Measurements from ENCODE around the gene FLOT2.
"Not testable (repeated sequence)": the region's sequence is repeated elsewhere in the genome, so short reads cannot be mapped to it uniquely, and the experiment has no call there.

The FLOT2 gene

DNA sequence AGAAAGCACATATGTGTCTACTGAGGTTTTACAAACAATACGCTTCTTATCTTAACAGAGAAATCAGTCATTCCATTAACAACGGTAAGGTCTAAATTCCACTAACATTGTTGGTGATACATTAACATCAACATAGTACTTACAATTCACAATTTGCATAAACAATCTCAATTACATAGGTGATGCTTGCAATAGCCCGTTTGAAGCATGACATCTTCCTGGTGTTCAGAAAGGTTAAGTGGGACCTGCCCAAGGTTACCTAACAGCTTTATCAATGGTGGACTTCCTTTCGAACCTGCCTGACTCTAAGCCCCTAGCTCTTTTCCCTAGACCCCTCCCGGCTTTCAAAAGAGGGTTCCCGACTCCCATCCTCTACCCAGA, 55.6 kb downstream of the FLOT2 start:
- DNase-seq, result peak in 1 of 2 experiments; percentile 8

DNA sequence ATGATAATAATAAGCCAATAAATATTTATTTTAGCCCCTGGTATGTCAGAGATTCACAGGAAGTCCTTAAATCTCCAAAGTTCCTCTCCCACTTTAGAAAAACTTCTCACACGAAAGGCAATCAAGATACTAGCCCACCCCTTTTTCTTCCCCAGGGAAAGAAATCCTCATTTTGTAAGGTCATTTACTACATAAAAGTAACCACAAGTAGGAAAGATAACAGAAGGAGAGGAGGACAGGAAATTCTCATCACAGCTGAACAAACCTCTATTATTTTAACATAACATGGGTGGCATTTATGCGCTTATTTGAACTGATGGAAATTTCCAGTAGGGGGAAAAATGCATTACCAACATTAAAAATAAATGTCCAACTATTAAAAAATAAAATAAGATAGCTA, 58.3 kb downstream of the FLOT2 start:
- no peak for DNase-seq

- DNase-seq, result not testable (repeated sequence)
Measured at GRCh38 chr17:28836541-28836940, 61.0 kb downstream of the FLOT2 start.

DNA sequence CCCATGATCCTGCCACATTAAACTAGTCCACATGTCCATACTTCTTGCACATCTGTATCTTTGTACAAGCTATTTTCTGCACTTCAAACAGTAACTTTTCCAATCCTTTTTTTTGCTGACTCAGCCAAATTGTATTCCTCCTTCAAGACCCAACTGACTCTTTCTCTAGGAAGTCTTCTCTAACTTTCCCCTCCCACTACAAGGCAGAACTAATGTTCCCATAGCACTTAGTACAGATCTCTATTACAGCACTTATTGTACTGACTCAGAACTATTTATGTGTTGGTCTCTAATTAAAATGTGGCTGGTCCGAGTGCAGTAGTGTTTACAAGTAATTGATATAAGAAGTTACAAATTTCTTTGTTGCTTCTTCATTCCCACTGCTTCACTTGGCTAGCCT, 63.1 kb downstream of the FLOT2 start:
- no peak for DNase-seq

All from NCI-H2081 (cell line).